Measurements from ENCODE around the gene CES4A. TPM values are rescaled to one million over a fixed set of nuclear protein-coding genes. Genes with fewer than 3 reads are reported as not detected.
"Not testable (repeated sequence)": the region's sequence is repeated elsewhere in the genome, so short reads cannot be mapped to it uniquely, and the experiment has no call there.

Gene CES4A
- polyA plus RNA-seq, 10 donors = 1.5 to 7.0 (median 2.9) TPM

DNA sequence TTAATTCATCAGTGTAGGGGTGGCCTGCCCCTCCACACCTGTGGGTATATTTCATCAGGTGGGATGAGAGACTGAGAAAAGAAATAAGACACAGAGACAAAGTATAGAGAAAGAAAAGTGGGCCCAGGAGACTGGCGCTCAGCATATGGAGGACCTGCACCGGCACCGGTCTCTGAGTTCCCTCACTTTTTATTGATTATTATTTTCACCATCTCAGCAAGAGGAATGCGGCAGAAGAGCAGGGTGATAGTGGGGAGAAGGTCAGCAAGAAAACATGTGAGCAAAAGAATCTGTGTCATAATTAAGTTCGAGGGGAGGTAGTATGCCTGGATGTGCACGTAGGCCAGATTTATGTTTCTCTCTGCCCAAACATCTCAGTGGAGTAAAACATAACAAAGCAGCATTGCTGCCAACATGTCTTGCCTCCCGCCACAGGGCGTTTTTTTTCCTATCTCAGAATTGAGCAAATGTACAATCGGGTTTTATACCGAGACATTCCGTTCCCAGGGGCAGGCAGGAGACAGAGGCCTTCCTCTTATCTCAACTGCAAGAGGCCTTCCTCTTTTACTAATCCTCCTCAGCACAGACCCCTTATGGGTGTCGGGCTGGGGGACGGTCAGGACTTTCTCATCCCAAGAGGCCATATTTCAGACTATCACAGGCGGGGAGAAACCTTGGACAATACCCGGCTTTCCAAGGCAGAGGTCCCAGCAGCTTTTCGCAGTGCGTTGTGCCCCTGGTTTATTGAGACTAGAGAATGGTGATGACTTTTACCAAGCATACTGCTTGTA is 32.8 kb upstream of the CES4A start:
- DNase-seq = not testable (repeated sequence)

- not testable (repeated sequence) for DNase-seq
These were observed 32.3 kb upstream of the CES4A start for GRCh38 chr16:66956154-66956457.

- no peak for DNase-seq
These were observed 29.3 kb upstream of the CES4A start for GRCh38 chr16:66958857-66959703.

DNA sequence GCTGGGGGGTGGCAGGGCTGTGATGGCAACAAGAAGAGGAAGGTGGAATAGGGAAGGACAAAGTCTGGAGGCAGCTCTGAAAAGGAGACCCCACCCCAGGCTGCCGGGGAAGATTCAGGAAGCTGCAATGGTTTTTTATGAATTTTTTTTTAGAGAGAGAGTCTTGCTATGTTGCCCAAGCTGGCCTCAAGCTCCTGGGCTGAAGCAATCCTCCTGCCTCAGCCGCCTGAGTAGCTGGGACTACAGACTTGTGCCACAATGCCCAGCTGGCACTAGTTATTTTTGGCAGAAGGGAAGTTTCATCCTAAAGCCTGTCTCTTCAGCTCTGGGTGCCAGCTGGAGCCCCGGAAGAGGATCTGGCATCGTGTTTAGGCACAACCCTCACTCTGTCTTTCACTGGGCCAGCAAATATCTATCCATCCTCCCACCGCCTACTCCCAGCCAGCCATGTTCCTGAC is 28.7 kb upstream of the CES4A start:
- peak in 2 of 3 donors; percentile 22 to 33 for DNase-seq

GRCh38 chr16:66960270-66960669 is 28.1 kb upstream of the CES4A start:
- DNase-seq = no peak

- DNase-seq = peak in 1 of 3 donors; percentile 49
These were observed 27.2 kb upstream of the CES4A start, which contains the start of gene CES3 for GRCh38 chr16:66961065-66961744. CES3 (plus strand) TSS chr16:66961266; CDS start chr16:66961308, 42 bp downstream.

GRCh38 chr16:66961914-66962313 is 26.5 kb upstream of the CES4A start:
- DNase-seq = no peak

GRCh38 chr16:66964049-66964448 is 24.3 kb upstream of the CES4A start:
- DNase-seq = no peak

GRCh38 chr16:66968847-66969246 is 19.5 kb upstream of the CES4A start:
- no peak for DNase-seq

DNA sequence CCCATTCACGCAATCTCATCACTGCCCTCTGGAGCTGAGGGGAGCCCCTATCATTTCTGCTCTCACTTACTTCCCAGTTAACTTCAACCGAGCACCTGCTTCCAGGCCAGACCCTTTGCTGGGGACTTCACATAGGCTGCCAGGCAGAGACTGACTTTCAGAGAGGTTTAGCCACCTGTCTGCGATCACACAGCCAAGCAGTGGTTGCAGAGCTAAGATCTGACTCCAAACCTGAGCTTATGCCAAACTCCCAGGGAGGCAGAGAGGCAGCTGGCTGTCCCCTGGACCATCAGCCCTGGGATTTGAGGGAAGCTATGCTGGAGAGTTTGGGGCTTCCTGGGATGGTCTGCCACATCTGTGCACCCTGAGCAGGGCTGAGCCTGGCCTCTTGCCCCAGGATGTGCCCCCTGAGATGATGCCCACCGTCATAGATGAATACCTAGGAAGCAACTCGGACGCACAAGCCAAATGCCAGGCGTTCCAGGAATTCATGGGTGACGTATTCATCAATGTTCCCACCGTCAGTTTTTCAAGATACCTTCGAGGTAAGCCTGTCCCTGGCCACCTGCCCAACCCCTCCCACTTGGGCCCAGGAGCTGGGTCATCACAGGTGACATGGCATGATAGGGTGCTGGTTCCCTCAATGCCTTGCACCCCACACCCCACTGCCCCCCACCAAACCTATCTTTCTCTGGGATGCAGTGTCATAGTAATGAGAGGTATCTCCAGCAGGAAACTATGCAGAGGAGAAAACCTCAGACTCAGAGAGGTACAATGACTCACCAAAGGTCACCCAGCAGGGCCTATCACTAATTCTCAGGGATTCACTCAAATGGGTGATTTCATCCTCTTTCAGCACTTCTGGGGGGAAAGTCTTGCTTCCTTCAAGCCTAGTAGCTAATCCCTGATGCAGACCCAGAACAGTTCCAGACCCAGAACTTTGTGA is 17.3 kb upstream of the CES4A start:
- no peak for DNase-seq

DNA sequence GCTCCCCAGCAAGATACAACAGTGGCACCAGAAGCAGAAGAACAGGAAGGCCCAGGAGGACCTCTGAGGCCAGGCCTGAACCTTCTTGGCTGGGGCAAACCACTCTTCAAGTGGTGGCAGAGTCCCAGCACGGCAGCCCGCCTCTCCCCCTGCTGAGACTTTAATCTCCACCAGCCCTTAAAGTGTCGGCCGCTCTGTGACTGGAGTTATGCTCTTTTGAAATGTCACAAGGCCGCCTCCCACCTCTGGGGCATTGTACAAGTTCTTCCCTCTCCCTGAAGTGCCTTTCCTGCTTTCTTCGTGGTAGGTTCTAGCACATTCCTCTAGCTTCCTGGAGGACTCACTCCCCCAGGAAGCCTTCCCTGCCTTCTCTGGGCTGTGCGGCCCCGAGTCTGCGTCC is 15.4 kb upstream of the CES4A start:
- DNase-seq = no peak

GRCh38 chr16:66973716-66974115 is 14.7 kb upstream of the CES4A start:
- no peak for DNase-seq

- not testable (repeated sequence) for DNase-seq
These were observed 14.0 kb upstream of the CES4A start for GRCh38 chr16:66974156-66974931.

DNA sequence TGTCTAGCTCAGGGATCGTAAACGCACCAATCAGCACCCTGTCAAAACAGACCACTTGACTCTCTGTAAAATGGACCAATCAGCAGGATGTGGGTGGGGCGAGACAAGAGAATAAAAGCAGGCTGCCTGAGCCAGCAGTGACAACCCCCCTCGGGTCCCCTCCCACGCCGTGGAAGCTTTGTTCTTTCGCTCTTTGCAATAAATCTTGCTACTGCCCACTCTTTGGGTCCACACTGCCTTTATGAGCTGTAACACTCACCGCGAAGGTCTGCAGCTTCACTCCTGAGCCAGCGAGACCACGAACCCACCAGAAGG is 13.5 kb upstream of the CES4A start:
- not testable (repeated sequence) for DNase-seq

- DNase-seq = no peak
These were observed 13.0 kb upstream of the CES4A start for GRCh38 chr16:66975302-66975893.

GRCh38 chr16:66976746-66977145 is 11.6 kb upstream of the CES4A start:
- no peak for DNase-seq

DNA sequence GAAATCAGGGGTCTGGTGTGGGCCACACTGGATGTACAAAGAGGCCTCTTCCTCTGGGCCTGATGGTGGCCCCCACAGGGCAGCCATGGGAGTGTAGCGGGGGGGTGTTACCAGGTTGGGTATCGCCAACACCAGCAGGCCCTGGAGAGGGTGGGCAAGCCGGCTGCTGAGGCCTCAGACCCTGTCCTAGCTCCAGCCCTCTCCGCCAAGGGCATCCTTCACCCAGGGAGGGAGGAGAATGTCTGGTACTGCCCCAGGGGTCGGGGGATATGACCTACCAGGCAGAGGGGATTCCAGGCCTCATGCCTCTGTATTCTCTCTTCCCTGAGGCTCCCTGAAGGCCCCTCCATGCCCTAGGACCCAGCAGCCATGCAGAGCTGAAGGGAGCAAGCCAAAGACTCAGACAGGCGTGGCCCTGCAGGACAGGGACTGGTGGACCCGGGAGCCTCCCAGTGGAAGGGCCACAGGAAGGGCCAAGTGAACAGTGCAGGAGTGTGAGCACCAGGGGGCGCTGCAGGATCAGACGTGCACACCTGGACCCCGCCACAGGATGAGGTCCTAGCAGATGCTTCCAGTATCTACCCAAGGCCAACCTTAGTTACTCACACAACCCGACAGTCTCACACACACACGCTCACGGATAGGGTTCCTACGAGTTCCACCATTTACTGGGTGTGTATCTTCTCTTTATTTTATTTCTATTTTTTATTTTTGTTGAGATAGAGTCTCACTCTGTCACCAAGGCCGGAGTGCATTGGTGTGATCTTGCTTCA is 10.9 kb upstream of the CES4A start:
- peak; percentile 73 to 87 (median 83) for DNase-seq

GRCh38 chr16:66979011-66979717 is 9.2 kb upstream of the CES4A start:
- peak in 1 of 3 donors; percentile 14 for DNase-seq

- no peak for DNase-seq
These were observed 5.4 kb upstream of the CES4A start for GRCh38 chr16:66983033-66983432.

Measured in muscle of back (tissue), 11 donors.